H9 (cell line): Measurements from ENCODE around the gene UBXN10. TPM values are rescaled to one million over a fixed set of nuclear protein-coding genes. Genes with fewer than 3 reads are reported as not detected.

Experiments used
- DNase-seq: peaks from one replicate; pipeline ENCODE4 v3.0.0-alpha.2; 2017
- H2AFZ ChIP-seq: one replicate; pipeline ENCODE4 v1.6.1; 2013; ENCODE audit warnings: mild to moderate bottlenecking, low read length, control low read depth, moderate library complexity
- H2AK5ac ChIP-seq: 2 replicates; pipeline ENCODE4 v1.6.1; 2013; ENCODE audit warnings: low read length, control low read depth, mixed read lengths; ENCODE audit not compliant: insufficient read length
- H2BK120ac ChIP-seq: one replicate; pipeline ENCODE4 v1.6.1; 2013; ENCODE audit warnings: low read depth, mild to moderate bottlenecking, low read length, control low read depth, inconsistent platforms; ENCODE audit not compliant: poor library complexity, severe bottlenecking
- H2BK12ac ChIP-seq: 2 replicates; pipeline ENCODE4 v1.6.1; 2013; ENCODE audit warnings: low read length, control low read depth, mixed read lengths, low read depth; ENCODE audit not compliant: insufficient read length
- H2BK15ac ChIP-seq: 2 replicates; pipeline ENCODE4 v1.6.1; 2013; ENCODE audit warnings: low read depth, low read length, control low read depth
- H2BK20ac ChIP-seq: one replicate; pipeline ENCODE4 v1.6.1; 2013; ENCODE audit warnings: low read depth, mild to moderate bottlenecking, low read length, control low read depth, inconsistent platforms; ENCODE audit not compliant: poor library complexity, severe bottlenecking
- H2BK5ac ChIP-seq: 2 replicates; pipeline ENCODE4 v1.6.1; 2013; ENCODE audit warnings: low read length, control low read depth, mixed read lengths; ENCODE audit not compliant: insufficient read length
- H3K14ac ChIP-seq: 2 replicates; pipeline ENCODE4 v1.6.1; 2013; ENCODE audit warnings: low read length, control low read depth; ENCODE audit not compliant: insufficient read depth
- H3K18ac ChIP-seq: 2 replicates; pipeline ENCODE4 v1.6.1; 2013; ENCODE audit warnings: low read depth, mild to moderate bottlenecking, mixed read lengths, low read length, control low read depth; ENCODE audit not compliant: insufficient read length
- H3K23ac ChIP-seq: 2 replicates; pipeline ENCODE4 v1.6.1; 2013; ENCODE audit warnings: low read length, control low read depth, mixed read lengths, low read depth; ENCODE audit not compliant: insufficient read length
- H3K23me2 ChIP-seq: 2 replicates; pipeline ENCODE4 v1.6.1; 2013; ENCODE audit warnings: low read depth, mild to moderate bottlenecking, mixed read lengths, low read length, control low read depth; ENCODE audit not compliant: insufficient read length, poor library complexity, severe bottlenecking
- H3K27ac ChIP-seq: 2 replicates; pipeline ENCODE4 v1.5.1; 2013; ENCODE audit warnings: low read length, control low read depth, mixed read lengths, low read depth; ENCODE audit not compliant: insufficient read length
- H3K27me3 ChIP-seq: 2 replicates; pipeline ENCODE4 v1.6.1; 2013; ENCODE audit warnings: low read length, control low read depth, inconsistent platforms; ENCODE audit not compliant: insufficient read depth
- H3K4ac ChIP-seq: 2 replicates; pipeline ENCODE4 v1.6.1; 2013; ENCODE audit warnings: low read depth, mild to moderate bottlenecking, control low read depth, inconsistent platforms, low read length, moderate library complexity
- H3K4me1 ChIP-seq: 2 replicates; pipeline ENCODE4 v1.6.1; 2013; ENCODE audit warnings: low read length, control low read depth, inconsistent platforms; ENCODE audit not compliant: insufficient read depth
- H3K4me2 ChIP-seq: 2 replicates; pipeline ENCODE4 v1.6.1; 2013; ENCODE audit warnings: low read length, control low read depth, mixed read lengths; ENCODE audit not compliant: insufficient read length, insufficient read depth
- H3K56ac ChIP-seq: 2 replicates; pipeline ENCODE4 v1.6.1; 2013; ENCODE audit warnings: low read depth, mild to moderate bottlenecking, mixed read lengths, low read length, control low read depth; ENCODE audit not compliant: insufficient read length
- H3K79me1 ChIP-seq: 2 replicates; pipeline ENCODE4 v1.6.1; 2013; ENCODE audit warnings: low read depth, mild to moderate bottlenecking, moderate library complexity, low read length, control low read depth, inconsistent platforms; ENCODE audit not compliant: insufficient read depth, poor library complexity, severe bottlenecking
- H3K79me2 ChIP-seq: 2 replicates; pipeline ENCODE4 v1.6.1; 2013; ENCODE audit warnings: low read length, control low read depth, inconsistent platforms; ENCODE audit not compliant: insufficient read depth
- H3K9ac ChIP-seq: 2 replicates; pipeline ENCODE4 v1.6.1; 2013; ENCODE audit warnings: low read length, control low read depth, mixed read lengths; ENCODE audit not compliant: insufficient read length; ENCODE audit errors: extremely low read depth
- H3K9me3 ChIP-seq: one replicate; pipeline ENCODE4 v1.6.1; 2013; ENCODE audit warnings: low read depth, low read length, inconsistent platforms; ENCODE audit not compliant: control insufficient read depth
- H3T11ph ChIP-seq: one replicate; pipeline ENCODE4 v1.6.1; 2013; ENCODE audit warnings: mild to moderate bottlenecking, low read length, control low read depth, inconsistent platforms
- H4K20me1 ChIP-seq: one replicate; pipeline ENCODE4 v1.6.1; 2013; ENCODE audit not compliant: control insufficient read depth, insufficient read length, insufficient read depth
- H4K5ac ChIP-seq: 2 replicates; pipeline ENCODE4 v1.6.1; 2013; ENCODE audit warnings: low read depth, mild to moderate bottlenecking, mixed read lengths, low read length, control low read depth; ENCODE audit not compliant: insufficient read length
- H4K8ac ChIP-seq: replicated peaks from 2 replicates; pipeline ENCODE4 v1.6.1; 2013; ENCODE audit warnings: low read length, control low read depth, mixed read lengths, low read depth; ENCODE audit not compliant: insufficient read length
- H4K91ac ChIP-seq: 2 replicates; pipeline ENCODE4 v1.6.1; 2013; ENCODE audit warnings: low read depth, mild to moderate bottlenecking, moderate library complexity, mixed read lengths, low read length, control low read depth; ENCODE audit not compliant: insufficient read length
- H3K27ac Mint-ChIP-seq, 3 experiments: 2 replicates in 2 of 3; 3 replicates in 1 of 3; pipeline ENCODE4 v1.8.0; 2020 to 2021; ENCODE audit warnings: mixed read lengths in 3 of 3, mild to moderate bottlenecking in 1 of 3, moderate library complexity in 1 of 3
- H3K27me3 Mint-ChIP-seq: 2 replicates; pipeline ENCODE4 v1.8.0; 2021; ENCODE audit warnings: low read depth, mild to moderate bottlenecking, moderate library complexity, mixed read lengths
- H3K36me3 Mint-ChIP-seq, 3 experiments: 2 replicates in 2 of 3; 3 replicates in 1 of 3; pipeline ENCODE4 v1.8.0; 2020 to 2021; ENCODE audit warnings: low read depth in 3 of 3, mixed read lengths in 3 of 3; ENCODE audit not compliant: insufficient read depth in 1 of 3
- H3K4me1 Mint-ChIP-seq, 2 experiments: 2 replicates each; pipeline ENCODE4 v1.8.0; 2020; ENCODE audit warnings: mixed read lengths in 2 of 2
- H3K4me3 Mint-ChIP-seq, 2 experiments: 2 replicates in 1 of 2; 3 replicates in 1 of 2; pipeline ENCODE4 v1.8.0; 2020 to 2021; ENCODE audit warnings: mild to moderate bottlenecking in 2 of 2, mixed read lengths in 2 of 2, moderate library complexity in 1 of 2
- H3K9me3 Mint-ChIP-seq, 2 experiments: 2 replicates in 1 of 2; 3 replicates in 1 of 2; pipeline ENCODE4 v1.8.0; 2020; ENCODE audit warnings: mild to moderate bottlenecking in 2 of 2, mixed read lengths in 2 of 2, moderate library complexity in 1 of 2
- WGBS: extraction: QIAGEN DNeasy Blood & Tissue Kit; methylation state at CpG from one replicate; pipeline ENCODE4 v1.1.7; 2013; ENCODE audit warnings: missing lambda C conversion rate, low lambda C conversion rate, mixed read lengths; ENCODE audit not compliant: insufficient read length; ENCODE audit errors: extremely low coverage; 5-methylcytosine and 5-hydroxymethylcytosine counted together
- total RNA-seq: library from RNA; stranded (reverse); gene quantifications from 2 replicates; pipeline ENCODE4 v1.2.1, GENCODE V29; 2021
- TF ChIP-seq, protein P1 (sequence below): fragments of 200-600 bp; sonication (generic); conservative IDR thresholded peaks from 3 replicates; pipeline ENCODE4 v1.8.0; 2021; ENCODE audit warnings: antibody characterized with exemption, mild to moderate bottlenecking

UBXN10 gene
- total RNA-seq, 1 experiment from 2014 or later, result 0.59 TPM

DNA sequence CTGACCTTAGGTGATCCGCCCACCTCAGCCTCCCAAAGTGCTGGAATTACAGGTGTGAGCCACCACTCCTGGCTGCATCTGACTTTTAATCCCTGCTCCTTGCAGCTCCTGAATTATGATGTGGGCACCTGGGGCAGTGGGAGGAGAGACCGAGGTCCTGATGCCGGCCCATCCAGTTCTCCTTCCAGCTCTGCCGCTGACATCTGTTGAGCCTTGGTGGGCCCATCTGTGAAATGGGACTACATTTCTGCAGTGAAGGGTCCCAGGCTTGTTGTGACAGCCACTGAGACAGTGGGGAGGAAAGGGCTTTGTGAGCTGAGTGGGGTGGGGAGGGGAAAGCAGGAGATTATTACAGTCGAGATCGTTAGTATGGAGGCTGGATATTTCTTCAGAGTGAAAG lies 34.9 kb upstream of the UBXN10 start:
- Histone ChIP-seq H3K56ac (no peak overlapping the region), H3K27me3 (no peaks in the 10 kb centered on the region), H2BK15ac (no peak overlapping the region), H3K23me2 (peaks cover 9% of the 10 kb centered on the region), H3K14ac (no peak overlapping the region), H2AFZ (no peak overlapping the region), H3K4ac (no peak overlapping the region), H3K18ac (no peak overlapping the region), H3K4me1 (no peaks in the 10 kb centered on the region), H3T11ph (no peak overlapping the region), H3K23ac (no peak overlapping the region), H4K8ac (no peak overlapping the region), H3K27ac (no peak overlapping the region), H4K5ac (no peak overlapping the region), H2BK5ac (no peak overlapping the region), H2BK120ac (no peak overlapping the region), H3K4me2 (no peak overlapping the region), H3K79me1 (no peaks in the 10 kb centered on the region), H2BK12ac (no peak overlapping the region), H4K20me1 (no peaks in the 10 kb centered on the region), H3K79me2 (no peaks in the 10 kb centered on the region), H3K9me3 (no peaks in the 10 kb centered on the region), H2BK20ac (no peak overlapping the region), H4K91ac (no peak overlapping the region), H3K9ac (no peak overlapping the region), H2AK5ac (no peak overlapping the region)
- H3K27ac Mint-ChIP-seq, result no peak overlapping the region
- DNase-seq, result no peak
- H3K9me3 Mint-ChIP-seq, result no peaks in the 10 kb centered on the region
- peaks cover 16 to 41% of the 10 kb centered on the region in 2 experiments for H3K4me1 Mint-ChIP-seq
- TF ChIP-seq, protein P1, sequence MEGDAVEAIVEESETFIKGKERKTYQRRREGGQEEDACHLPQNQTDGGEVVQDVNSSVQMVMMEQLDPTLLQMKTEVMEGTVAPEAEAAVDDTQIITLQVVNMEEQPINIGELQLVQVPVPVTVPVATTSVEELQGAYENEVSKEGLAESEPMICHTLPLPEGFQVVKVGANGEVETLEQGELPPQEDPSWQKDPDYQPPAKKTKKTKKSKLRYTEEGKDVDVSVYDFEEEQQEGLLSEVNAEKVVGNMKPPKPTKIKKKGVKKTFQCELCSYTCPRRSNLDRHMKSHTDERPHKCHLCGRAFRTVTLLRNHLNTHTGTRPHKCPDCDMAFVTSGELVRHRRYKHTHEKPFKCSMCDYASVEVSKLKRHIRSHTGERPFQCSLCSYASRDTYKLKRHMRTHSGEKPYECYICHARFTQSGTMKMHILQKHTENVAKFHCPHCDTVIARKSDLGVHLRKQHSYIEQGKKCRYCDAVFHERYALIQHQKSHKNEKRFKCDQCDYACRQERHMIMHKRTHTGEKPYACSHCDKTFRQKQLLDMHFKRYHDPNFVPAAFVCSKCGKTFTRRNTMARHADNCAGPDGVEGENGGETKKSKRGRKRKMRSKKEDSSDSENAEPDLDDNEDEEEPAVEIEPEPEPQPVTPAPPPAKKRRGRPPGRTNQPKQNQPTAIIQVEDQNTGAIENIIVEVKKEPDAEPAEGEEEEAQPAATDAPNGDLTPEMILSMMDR, result no peak
- peaks cover under 1% of the 10 kb centered on the region; the same call in 1 of the 2 replicates for H3K27me3 Mint-ChIP-seq
- WGBS, result no CpG with 5 or more reads among the region's 6 CpGs
- H3K4me3 Mint-ChIP-seq, result no peak overlapping the region; a peak in 1 of 5 replicates
- no peaks in the 10 kb centered on the region for H3K36me3 Mint-ChIP-seq
